Myocyte (in vitro differentiated cells): ENCODE results near the gene UTS2. TPM values are rescaled to one million over a fixed set of nuclear protein-coding genes. Genes with fewer than 3 reads are reported as not detected.
A peak's percentile ranks its signal among the peaks of the same experiment; 100 is the strongest.

Experiments used
- DNase-seq: peaks from one replicate; pipeline ENCODE4 v3.0.0-alpha.2; 2012; ENCODE audit warnings: low read depth
- total RNA-seq: library from RNA; depleted of rRNA; stranded (reverse); fragments of >200 nt; gene quantifications from 2 replicates; pipeline ENCODE4 v1.2.3, GENCODE V29; 2014

UTS2 gene
- total RNA-seq, 1 donor from 2014 or later, result not detected

DNA sequence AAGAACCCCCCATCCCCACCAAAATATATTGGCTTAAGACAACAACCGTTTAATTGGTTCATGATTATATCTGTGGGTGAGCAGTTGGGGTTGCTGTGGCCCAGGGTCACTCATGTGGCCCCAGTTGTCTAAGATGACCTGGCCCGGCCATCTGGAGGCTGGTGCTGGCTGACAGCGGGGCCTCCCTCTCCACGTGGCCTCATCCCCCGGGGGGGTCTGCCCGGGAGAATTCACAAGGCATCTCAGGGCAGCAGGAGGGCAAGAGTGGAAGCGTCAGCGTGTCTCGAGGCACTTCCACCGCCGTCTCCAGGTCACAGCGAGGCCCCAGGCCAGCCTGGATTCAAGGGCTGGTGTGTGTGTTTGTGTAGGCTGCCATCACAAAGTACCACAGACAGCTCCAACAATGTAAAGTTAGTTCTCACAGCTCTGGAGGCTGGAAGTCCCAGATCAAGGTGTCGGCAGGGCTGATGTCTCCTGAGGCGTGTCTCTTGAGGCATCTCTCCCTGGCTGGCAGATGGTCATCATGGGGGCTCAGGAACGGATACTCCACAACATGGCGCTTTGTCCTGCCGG, 11.0 kb upstream of the UTS2 start:
- no peak for DNase-seq

DNA sequence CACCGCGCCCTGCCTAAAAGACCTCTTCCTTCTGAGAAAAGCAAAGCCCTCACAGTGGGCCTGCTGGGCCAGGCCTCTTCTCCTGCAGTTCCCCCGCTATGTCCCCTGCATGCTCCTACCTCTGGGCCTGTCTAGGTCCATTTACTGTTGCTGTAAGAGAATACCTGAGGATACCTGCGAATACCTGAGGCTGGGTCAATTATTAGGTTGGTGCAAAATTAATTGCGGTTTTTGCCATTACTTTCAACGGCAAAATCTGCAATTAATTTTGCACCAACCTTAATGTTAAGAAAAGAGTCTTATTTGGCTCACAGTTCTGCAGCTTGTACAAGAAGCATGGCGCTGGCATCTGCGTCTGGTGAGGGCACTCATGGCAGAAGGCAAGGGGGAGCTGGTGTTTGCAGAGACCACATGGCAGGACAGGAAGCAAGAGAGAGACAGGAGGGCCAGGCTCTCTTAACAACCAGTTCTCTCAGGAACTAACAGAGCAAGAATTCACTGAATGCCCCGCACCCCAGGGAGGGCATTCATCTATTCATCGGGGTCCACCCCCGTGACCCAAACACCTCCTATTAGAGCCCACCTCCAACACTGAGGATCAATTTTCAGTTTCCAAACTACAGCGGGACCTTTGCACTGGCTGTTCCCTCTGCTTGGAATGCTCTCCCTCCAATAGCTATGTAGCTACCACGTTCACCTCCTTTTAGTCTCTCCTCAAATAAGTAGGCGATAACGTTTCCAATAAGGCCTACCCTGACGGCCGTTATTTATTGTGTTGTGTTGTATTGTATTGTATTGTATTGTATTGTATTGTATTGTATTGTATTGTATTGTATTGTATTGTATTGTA, 9.6 kb upstream of the UTS2 start:
- no peak for DNase-seq

DNA sequence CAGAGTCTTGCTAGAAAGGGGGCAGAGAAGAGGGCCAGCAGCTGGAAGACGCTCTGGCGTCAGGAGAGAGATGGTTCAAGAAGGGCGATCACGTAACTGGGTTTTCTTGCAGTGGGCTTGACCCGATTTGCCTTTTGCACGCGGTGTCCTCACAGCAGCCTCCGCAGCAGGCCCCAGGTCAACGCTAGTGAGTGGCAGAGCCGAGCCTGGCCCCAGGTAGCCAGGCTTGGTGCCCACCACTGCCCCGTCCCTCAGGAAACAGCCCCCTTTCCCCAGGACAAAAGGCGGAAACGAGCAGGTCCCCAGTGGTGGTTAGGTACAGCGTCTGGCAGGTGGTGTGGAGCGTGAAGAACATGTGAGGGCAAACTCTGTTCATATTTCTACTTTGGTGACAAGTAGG, 8.6 kb upstream of the UTS2 start:
- no peak for DNase-seq

DNA sequence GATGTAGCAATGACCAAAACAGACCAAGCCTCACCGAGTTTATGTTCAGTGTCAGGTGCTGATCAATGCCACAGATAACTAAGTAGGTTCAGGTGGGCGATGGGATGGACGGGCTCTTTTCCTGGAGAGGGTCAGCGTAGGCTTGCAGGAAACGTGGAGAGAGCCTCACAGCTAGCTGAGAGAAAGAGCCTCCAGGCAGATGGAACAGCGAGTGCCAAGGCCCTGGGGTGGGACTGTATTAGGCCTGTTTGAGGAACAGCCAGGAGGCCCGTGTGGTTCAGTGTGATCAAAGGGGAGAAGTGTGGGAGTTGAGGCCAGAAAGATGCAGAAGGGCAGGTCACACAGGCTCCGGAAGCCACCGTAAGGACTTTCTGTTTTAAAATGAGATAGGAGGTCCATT, 7.3 kb upstream of the UTS2 start:
- no peak for DNase-seq

DNA sequence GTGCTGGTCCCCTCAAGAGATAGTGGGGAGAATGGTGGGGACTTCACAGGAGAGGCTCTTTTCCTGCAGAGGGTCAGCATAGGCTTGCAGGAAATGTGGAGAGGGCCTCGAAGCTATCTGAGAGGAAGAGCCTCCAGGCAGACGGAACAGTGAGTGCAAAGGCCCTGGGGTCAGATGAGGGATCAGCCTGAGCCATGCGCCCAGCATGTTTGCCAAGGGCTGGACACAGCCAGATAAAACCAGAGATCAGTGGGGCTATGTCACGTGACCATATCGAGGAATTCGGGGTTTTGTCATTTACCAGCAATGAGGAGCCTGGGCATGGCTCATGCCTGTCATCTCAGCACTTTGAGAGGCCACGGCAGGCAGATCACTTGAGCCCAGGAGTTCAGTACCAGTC, 6.5 kb upstream of the UTS2 start:
- DNase-seq, result no peak

DNA sequence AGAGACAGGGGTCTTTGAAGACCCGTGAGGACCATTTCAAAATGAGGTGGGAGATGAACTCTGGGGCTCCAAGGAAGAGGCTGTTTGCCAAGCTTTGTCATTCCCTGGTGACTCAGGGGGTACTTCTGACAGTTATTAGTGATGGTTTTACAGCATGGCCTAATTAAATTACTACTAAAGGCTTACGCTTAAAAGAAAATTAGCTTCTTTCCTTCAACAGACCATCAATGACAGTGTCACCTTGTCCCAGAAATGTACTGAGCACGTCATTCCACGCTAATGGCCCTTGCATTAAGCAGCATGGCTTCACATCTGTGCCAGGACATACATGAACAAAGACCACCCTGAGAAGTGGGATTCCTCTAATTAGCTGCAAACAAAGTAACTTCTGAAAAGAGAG, 5.1 kb upstream of the UTS2 start:
- no peak for DNase-seq

DNA sequence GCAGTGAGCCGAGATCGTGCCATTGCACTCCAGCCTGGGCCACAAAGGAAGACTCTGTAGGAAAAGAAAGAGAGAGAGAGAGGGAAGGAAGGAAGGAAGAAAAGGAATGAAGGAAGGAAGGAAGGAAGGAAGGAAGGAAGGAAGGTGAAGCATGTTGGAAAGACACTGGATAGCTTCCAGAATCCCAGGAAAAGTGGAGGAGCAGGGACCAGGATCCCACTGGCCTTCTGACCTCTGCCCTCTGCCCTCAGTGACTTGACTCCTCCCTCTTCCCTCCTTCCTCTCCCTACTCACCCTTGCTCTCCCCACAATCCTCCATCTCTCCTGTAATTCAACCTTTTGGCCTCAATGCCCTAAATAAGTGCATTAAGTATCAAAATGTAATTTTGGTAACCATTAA, 4.1 kb upstream of the UTS2 start:
- no peak for DNase-seq

DNA sequence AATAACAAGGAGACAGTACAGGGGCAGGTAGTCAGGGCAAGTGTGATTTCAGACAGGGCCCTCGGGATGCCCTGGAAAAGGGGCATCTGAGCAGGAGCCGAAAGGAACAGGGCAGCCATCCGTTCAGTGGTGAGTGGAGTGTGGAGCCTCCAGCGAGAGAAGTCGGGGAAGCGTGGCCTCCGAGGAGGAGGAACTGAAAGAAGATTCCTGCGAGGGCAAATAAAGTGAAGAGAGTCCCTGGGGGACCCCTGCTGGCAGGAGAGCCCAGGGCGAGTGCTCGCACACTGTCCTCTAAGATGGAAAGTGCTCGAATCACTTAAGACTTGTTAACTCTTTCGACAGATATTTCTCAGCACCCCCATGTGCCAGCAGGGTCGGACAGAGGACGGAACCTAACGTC, 3.5 kb upstream of the UTS2 start:
- DNase-seq, result no peak

DNA sequence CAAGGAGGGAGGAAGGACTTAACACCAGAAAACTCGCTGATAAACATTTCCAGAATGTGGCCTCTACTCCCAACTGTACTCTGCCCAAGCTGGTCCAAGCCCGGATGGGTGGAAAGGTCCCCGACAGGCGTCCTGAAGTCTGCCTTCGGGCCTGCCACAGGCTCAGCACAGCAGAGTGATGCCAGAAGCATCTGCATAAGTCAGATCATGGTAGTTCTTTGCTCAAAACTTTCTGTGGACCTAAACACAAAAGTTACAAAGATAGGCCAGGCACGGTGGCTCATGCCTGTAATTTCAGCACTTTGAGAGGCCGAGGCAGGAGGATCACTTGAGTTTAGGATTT, 790 bp upstream of the UTS2 start:
- DNase-seq, result no peak

DNA sequence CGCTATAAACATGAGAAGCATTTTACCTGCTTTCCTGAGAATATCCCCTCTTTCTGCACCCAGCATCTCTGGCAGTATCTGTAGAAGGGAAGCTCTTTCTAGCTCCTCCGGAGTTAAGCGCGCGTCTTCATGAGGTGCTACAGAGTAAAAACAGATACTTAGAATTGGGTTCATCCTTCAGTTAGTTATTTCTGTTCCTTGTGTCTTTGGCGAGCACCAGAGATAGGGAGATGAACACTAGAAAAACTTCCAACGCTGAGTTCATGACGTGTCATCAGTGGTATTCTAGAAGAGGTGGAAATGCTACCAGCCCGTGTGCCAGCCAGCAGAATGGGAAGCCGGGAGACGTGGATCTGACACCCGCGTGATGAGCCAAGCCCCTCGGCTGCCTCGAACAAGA, 2.1 kb downstream of the UTS2 start:
- no peak for DNase-seq

DNA sequence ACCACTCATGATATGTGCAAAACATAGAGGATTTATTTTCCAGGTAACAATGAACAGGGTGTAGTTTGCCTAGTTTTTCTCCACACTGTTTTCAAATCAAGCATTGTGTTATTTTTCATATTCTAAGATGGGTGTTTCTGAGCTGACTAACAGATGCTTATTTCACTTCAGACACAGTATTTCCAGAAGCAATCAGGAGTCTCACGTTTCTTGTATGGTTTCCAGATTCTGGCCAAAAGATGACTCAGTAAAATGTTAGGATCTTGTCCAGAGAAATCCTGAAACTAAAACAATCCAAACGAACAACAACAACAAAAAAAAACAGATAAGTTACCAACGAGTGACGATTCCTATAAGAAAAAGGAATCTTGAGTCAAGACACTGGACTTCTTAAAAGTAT, 5.3 kb downstream of the UTS2 start:
- DNase-seq, result peak; percentile 79

DNA sequence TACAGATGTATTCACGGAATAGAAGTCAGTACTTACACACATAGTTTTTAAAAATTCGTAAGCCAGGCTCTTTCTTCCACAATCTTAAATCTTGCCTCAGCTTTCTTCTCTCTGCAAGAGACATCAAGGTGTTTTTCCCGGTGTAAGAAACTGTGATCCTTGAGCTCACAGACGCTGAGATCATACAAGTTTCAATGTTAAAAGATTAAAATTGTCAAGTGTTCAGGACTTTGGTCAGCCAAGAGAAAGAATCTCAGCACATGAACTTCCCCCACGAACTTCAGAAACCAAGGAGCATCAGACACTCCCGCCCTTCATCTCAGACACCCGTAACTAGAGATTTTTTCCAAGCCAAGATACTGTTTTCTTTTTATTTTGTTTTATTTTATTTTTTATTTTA, 6.2 kb downstream of the UTS2 start:
- DNase-seq, result no peak

DNA sequence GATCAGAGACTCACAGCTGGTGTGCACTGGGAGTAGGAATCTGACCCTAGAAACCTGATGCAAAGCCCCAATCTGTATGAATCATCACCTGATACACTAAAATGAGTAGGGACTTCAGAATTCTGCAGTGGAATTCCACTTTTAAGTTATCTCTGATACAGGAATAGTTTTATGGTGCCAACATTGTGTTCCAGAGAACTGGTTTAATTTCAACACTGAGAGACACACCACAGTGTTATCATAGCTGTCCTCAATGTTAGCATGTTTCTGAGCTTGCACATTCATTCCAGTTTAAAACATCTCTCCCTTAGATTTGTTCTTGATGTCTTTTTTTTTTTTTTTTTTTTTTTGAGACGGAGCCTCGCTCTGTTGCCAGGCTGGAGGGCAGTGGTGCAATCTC, 7.1 kb downstream of the UTS2 start:
- no peak for DNase-seq

DNA sequence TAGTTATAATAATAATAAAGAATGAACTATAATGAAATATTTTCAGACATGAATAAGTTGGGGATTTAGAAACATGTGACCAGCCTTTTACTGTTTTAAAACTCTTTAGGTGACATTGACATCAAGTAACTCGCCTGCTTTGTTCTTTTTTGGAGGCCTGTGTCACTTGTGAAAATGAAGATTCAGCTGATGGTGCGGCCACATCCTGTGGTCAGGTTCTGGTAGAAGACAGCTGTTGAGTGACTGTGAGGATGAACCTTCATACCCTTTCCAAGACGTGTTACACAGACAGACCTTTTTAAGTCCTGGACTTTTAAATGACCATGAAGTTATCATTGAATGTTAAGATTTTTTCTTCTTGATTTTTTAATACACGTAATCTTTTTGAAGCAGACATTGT, 10.3 kb downstream of the UTS2 start:
- peak; percentile 87 for DNase-seq

DNA sequence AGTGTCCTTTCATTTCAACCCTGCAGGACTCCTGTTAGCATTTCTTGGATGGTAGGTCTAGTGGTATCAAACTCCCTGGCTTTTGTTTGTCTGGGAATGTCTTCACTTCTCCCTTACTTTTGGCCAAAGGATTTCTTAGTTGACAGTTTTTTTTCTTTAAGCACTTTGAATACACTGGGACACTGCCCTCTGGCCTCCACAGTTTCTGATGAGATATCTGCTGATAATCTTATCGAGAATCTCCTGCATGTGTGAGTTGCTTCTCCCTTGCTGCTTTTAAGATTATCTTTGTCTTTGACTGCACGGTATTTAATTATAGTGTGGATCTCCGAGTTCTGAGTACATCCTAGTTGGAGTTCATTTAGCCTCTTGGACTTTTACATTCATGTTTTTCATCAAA, 13.3 kb downstream of the UTS2 start:
- no peak for DNase-seq

DNA sequence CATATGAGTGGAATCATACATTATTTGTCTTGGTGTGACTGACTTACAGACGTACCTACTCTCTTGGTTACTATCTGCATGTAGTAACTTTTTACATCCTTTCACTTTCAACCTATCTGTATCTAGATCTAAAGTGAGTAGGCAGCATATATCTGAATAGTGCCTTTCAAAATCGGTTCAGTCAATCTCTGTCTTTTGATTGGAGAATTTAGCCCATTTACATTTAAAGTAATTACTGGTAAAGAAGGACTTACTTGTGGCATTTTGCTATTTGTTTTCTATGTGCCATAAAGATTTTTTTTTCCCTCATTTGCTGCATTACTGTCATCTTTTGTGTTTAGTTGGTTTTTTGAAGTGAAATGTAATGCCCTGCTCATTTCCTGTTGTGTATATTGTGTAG, 14.2 kb downstream of the UTS2 start:
- DNase-seq, result no peak

DNA sequence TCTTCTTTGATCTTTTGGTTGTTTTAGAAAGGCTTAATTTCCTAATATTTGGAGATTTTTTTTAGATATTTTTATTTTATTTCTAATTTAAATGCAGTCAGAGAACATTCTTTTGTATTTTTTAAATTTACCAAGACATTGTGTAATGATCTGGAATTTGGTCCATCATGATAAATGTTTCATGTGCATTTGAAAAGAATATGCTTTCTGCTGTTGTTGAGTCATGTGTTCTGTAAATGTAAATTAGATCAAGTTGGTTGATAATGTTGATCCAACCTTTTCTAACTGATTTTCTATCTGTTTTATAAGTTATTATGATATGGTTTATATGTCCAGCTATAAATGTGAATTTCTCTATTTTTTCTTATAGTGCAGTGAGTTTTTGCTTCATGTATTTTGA, 19.8 kb downstream of the UTS2 start:
- no peak for DNase-seq

DNA sequence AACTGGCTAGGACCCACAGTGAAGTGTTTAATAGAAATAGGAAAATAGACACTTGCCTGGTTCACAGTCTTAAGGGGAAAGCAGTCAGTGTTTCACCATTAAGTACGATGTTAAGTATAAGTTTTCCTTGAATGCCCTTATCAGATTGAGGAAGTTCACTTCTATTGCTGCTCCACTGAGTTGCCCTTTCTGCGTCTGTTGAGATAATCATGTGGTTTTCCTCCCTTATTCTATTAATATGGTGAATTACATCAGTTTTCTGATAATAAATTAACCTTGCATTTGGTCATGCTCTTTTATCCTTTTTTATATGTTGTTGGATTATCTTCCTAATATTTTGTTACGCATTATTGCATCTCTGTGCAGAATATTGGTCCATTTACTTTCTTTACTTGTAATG, 21.4 kb downstream of the UTS2 start:
- no peak for DNase-seq

DNA sequence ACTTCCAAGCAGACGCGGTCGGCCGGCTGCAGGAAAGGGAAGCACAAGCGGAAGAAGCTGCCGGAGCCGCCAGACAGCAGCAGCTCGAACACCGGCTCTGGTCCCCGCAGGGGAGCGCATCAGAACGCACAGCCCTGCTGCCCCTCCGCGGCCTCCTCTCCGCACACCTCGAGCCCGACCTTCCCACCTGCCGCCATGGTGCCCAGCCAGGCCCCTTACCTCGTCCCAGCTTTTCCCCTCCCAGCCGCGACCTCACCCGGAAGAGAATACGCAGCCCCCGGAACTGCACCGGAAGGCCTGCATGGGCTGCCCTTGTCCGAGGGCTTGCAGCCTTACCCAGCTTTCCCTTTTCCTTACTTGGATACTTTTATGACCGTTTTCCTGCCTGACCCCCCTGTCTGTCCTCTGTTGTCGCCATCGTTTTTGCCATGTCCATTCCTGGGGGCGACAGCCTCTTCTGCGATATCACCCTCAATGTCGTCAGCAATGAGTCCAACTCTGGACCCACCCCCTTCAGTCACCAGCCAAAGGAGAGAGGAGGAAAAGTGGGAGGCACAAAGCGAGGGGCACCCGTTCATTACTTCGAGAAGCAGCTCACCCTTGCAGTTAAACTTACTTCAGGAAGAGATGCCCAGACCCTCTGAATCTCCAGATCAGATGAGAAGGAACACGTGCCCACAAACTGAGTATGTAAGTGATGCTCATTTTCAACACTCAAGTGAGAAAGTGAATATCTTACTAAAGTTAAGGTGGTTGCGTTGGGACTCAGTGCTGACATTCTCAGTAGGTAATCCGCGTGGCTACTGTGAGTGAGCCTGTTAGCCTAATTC, 25.5 kb downstream of the UTS2 start:
- DNase-seq, result no peak

DNA sequence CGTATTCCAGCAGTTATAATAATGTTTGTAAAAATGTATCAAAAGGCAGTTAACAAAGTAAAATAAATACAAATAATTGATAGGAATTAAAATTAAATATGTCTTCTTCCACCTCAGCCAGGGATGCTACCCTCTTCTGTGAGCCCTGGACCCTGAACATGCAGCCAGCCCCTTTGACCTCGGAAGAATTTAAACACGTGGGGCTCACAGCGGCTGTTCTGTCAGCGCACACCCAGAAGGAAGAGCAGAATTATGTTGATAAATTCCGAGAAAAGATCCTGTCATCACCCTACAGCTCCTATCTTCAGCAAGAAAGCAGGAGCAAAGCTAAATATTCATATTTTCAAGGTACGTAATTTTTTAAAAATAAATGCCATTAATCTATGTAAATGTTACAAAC, 26.5 kb downstream of the UTS2 start:
- no peak for DNase-seq

DNA sequence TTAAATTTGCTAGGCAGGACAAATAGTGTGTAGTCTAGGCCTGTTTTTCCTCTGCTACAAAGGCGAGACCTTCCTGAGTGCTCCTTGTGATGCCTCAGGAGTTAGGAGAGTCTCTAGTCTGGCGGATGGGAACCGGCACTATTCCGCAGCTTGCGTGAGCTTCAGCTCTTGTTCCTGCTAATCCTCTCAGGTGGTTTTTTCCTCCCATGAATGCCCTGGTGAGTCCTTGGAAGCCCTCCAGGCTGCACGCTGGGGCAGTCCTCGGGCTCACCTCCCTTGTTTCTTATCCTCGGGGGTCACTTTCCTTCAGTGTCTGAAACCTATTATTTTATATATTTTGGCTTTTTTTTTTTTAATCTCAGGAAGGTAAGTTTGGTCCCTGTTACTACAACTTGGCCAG, 28.2 kb downstream of the UTS2 start:
- DNase-seq, result no peak

DNA sequence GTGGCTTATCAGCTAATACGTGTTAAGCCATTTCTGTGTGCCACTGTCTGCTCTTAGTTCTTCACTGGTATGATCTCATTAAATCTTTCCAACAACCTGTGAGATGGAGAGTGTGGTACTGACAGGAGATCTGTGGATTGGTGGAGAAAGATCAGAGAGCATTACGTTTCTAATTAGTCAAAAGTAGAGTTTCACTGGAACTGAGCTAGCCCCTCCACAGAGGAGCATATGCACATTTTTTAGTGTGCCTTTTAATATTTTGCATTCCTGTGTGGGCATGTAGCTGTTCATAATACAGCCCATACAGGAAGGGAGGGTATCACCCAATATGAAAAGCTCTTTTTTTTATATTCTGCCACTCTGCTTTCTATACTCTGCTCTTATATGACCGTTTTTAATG, 31.6 kb downstream of the UTS2 start:
- no peak for DNase-seq
